HepG2 (cell line): Measurements from ENCODE around the gene FAAP100. TPM values are rescaled to one million over a fixed set of nuclear protein-coding genes. Genes with fewer than 3 reads are reported as not detected.

Experiments used
- ADNP ChIP-seq: sonication (generic); formaldehyde crosslinking; IDR thresholded peaks from 2 replicates; pipeline ENCODE4 v1.4.0; 2020; ENCODE audit warnings: missing genetic modification reagents
- FLYWCH1 ChIP-seq: sonication (generic); formaldehyde crosslinking; IDR thresholded peaks from 2 replicates; pipeline ENCODE4 v1.8.1; 2023; ENCODE audit warnings: mild to moderate bottlenecking, missing genetic modification reagents
- FOSL2 ChIP-seq: sonication (generic); formaldehyde crosslinking; IDR thresholded peaks from 2 replicates; pipeline ENCODE4 v1.4.0; 2020; ENCODE audit warnings: missing genetic modification reagents
- HMG20B ChIP-seq: conservative IDR thresholded peaks from 2 replicates; pipeline ENCODE4 v1.6.1; 2016; ENCODE audit warnings: missing genetic modification reagents, missing compliant biosample characterization
- HOMEZ ChIP-seq: IDR thresholded peaks from 2 replicates; pipeline ENCODE4 v1.6.1; 2016; ENCODE audit warnings: low read depth
- POGZ ChIP-seq: sonication (generic); formaldehyde crosslinking; IDR thresholded peaks from 2 replicates; pipeline ENCODE4 v1.4.0; 2020; ENCODE audit warnings: mild to moderate bottlenecking, missing genetic modification reagents
- PRDM4 ChIP-seq: sonication (generic); formaldehyde crosslinking; IDR thresholded peaks from 2 replicates; pipeline ENCODE4 v1.9.0; 2021; ENCODE audit warnings: missing genetic modification reagents, borderline replicate concordance
- RBM39 ChIP-seq: fragments of 200-400 bp; formaldehyde crosslinking; IDR thresholded peaks from one replicate; pipeline ENCODE4 v1.6.1; 2018; ENCODE audit warnings: antibody characterized with exemption, mild to moderate bottlenecking, low read depth, low read length; ENCODE audit not compliant: poor library complexity, severe bottlenecking
- SCMH1 ChIP-seq: sonication (generic); formaldehyde crosslinking; IDR thresholded peaks from 2 replicates; pipeline ENCODE4 v1.9.0; 2021; ENCODE audit warnings: missing genetic modification reagents, mild to moderate bottlenecking, borderline replicate concordance
- SMAD1 ChIP-seq: sonication (generic); formaldehyde crosslinking; IDR thresholded peaks from 2 replicates; pipeline ENCODE4 v1.4.0; 2020; ENCODE audit warnings: missing genetic modification reagents, low read depth, mild to moderate bottlenecking, borderline replicate concordance
- SOX13 ChIP-seq, 3 experiments: fragments of 450-650 bp in 1 of 3; sonication (generic) in 1 of 3; formaldehyde crosslinking in 1 of 3; IDR thresholded peaks in 2 of 3; conservative IDR thresholded peaks in 1 of 3; 2 replicates each; pipeline versions ENCODE4 v1.5.0 to v1.6.1; 2016 to 2020; ENCODE audit warnings: antibody characterized with exemption in 1 of 3, mild to moderate bottlenecking in 1 of 3, missing compliant biosample characterization in 1 of 3, missing genetic modification reagents in 1 of 3, moderate library complexity in 1 of 3
- ZFP36L2 ChIP-seq: sonication (generic); formaldehyde crosslinking; IDR thresholded peaks from 2 replicates; pipeline ENCODE4 v1.4.0; 2020; ENCODE audit warnings: missing genetic modification reagents
- ZMAT5 ChIP-seq: sonication (generic); formaldehyde crosslinking; IDR thresholded peaks from 2 replicates; pipeline ENCODE4 v1.5.0; 2020; ENCODE audit warnings: mild to moderate bottlenecking, low read depth, missing genetic modification reagents, borderline replicate concordance
- ZNF256 ChIP-seq: sonication (generic); formaldehyde crosslinking; conservative IDR thresholded peaks from 2 replicates; pipeline ENCODE4 v1.4.0; 2020; ENCODE audit warnings: missing genetic modification reagents
- ZNF263 ChIP-seq: sonication (generic); formaldehyde crosslinking; IDR thresholded peaks from 2 replicates; pipeline ENCODE4 v1.4.0; 2020; ENCODE audit warnings: missing genetic modification reagents
- ZNF543 ChIP-seq: sonication (generic); formaldehyde crosslinking; IDR thresholded peaks from 2 replicates; pipeline ENCODE4 v1.4.0; 2020; ENCODE audit warnings: mild to moderate bottlenecking, missing genetic modification reagents
- ZNF563 ChIP-seq: sonication (generic); formaldehyde crosslinking; IDR thresholded peaks from 2 replicates; pipeline ENCODE4 v1.8.0; 2022; ENCODE audit warnings: mild to moderate bottlenecking, moderate library complexity, missing genetic modification reagents
- ZNF614 ChIP-seq: IDR thresholded peaks from 2 replicates; pipeline ENCODE4 v1.6.1; 2018; ENCODE audit warnings: missing biosample characterization, missing genetic modification reagents, inconsistent platforms, borderline replicate concordance
- polyA plus RNA-seq, 8 experiments: library from polyadenylated mRNA; depleted of rRNA in 3 of 8; stranded (reverse) in 7 of 8; unstranded in 1 of 8; fragments of >200 nt; fragmentation: Illumina TruSeq in 4 of 8; extraction: Trizol in 4 of 8; gene quantifications; 2 replicates each; pipeline versions ENCODE4 v1.2.1 to v1.2.3, GENCODE V29; 2011 to 2016; ENCODE audit warnings: low read depth in 4 of 8, missing spikeins in 1 of 8, mixed read lengths in 1 of 8; ENCODE audit not compliant: insufficient read depth in 1 of 8
- total RNA-seq, 5 experiments: library from RNA; depleted of rRNA; stranded (reverse); fragments of >200 nt; fragmentation: Illumina TruSeq; extraction: Trizol; gene quantifications; 2 replicates each; pipeline ENCODE4 v1.2.3, GENCODE V29; 2016; ENCODE audit warnings: low read depth in 1 of 5
- TF ChIP-seq, protein P1 (sequence below), 2 experiments: sonication (generic) in 1 of 2; formaldehyde crosslinking in 1 of 2; IDR thresholded peaks; 2 replicates each; pipeline versions ENCODE4 v1.6.1 to v1.9.0; 2014 to 2022; ENCODE audit warnings: antibody characterized with exemption in 1 of 2, borderline replicate concordance in 1 of 2, inconsistent platforms in 1 of 2, low read depth in 1 of 2, missing genetic modification reagents in 1 of 2

FAAP100 gene
- total and polyA plus RNA-seq, 2 of the 13 experiments (the other 11 are each of a cell fraction or from before 2014, with no cell fraction given), result 7.6 to 20.8 TPM

GRCh38 chr17:81553018-81553615 lies 964 bp upstream of the FAAP100 start (continued):
- TF ChIP-seq, protein P1, sequence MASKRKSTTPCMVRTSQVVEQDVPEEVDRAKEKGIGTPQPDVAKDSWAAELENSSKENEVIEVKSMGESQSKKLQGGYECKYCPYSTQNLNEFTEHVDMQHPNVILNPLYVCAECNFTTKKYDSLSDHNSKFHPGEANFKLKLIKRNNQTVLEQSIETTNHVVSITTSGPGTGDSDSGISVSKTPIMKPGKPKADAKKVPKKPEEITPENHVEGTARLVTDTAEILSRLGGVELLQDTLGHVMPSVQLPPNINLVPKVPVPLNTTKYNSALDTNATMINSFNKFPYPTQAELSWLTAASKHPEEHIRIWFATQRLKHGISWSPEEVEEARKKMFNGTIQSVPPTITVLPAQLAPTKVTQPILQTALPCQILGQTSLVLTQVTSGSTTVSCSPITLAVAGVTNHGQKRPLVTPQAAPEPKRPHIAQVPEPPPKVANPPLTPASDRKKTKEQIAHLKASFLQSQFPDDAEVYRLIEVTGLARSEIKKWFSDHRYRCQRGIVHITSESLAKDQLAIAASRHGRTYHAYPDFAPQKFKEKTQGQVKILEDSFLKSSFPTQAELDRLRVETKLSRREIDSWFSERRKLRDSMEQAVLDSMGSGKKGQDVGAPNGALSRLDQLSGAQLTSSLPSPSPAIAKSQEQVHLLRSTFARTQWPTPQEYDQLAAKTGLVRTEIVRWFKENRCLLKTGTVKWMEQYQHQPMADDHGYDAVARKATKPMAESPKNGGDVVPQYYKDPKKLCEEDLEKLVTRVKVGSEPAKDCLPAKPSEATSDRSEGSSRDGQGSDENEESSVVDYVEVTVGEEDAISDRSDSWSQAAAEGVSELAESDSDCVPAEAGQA (IDR thresholded peaks at IDR 0.05; ENCODE audit: low read depth), result no peak
- TF ChIP-seq, protein P1 (CRISPR knock-in tag; IDR thresholded peaks at IDR 0.05; ENCODE audit: borderline replicate concordance), result no peak
- TF ChIP-seq ZNF263, result no peak
- no peak for TF ChIP-seq SMAD1
- TF ChIP-seq ZNF563 (CRISPR knock-in tag), result no peak
- TF ChIP-seq SOX13 (IDR thresholded peaks at IDR 0.05), result no peak
- no peak for TF ChIP-seq SOX13 (CRISPR knock-in tag; conservative IDR thresholded peaks at IDR 0.05 in 1 of 2, IDR thresholded peaks at IDR 0.05 in 1 of 2)
- TF ChIP-seq ZNF256 (CRISPR knock-in tag), result no peak
- no peak for TF ChIP-seq PRDM4 (CRISPR knock-in tag)
- no peak for TF ChIP-seq FOSL2 (CRISPR knock-in tag)
- TF ChIP-seq SCMH1 (CRISPR knock-in tag), result no peak
- no peak for TF ChIP-seq ADNP (CRISPR knock-in tag)
- TF ChIP-seq HOMEZ (CRISPR knock-in tag), result 0 out of 2 replicates have a peak, but pooled peaks have one; percentile 10
- no peak for TF ChIP-seq FLYWCH1 (CRISPR knock-in tag)
- TF ChIP-seq ZNF614 (CRISPR knock-in tag), result no peak
- TF ChIP-seq ZNF543 (CRISPR knock-in tag), result no peak
- TF ChIP-seq ZFP36L2 (CRISPR knock-in tag), result no peak
- no peak for TF ChIP-seq POGZ (CRISPR knock-in tag)
- no peak for TF ChIP-seq ZMAT5 (CRISPR knock-in tag)
- TF ChIP-seq RBM39, result no peak
- TF ChIP-seq HMG20B (CRISPR knock-in tag), result no peak
